Mesothelial cell of epicardium (in vitro differentiated cells): ENCODE data around the gene GBP3. TPM values are rescaled to one million over a fixed set of nuclear protein-coding genes. Genes with fewer than 3 reads are reported as not detected.
A peak's percentile ranks its signal among the peaks of the same experiment; 100 is the strongest.
"Not testable (repeated sequence)": the region's sequence is repeated elsewhere in the genome, so short reads cannot be mapped to it uniquely, and the experiment has no call there.

ENCODE experiments used
- DNase-seq, 2 experiments: peaks; one replicate each; pipeline ENCODE4 v3.0.0; 2021; ENCODE audit warnings: low spot score in 2 of 2; ENCODE audit not compliant: unreplicated experiment in 2 of 2
- H3K27ac Mint-ChIP-seq: 2 replicates; pipeline ENCODE4 v1.8.0; 2021; ENCODE audit warnings: mixed read lengths
- H3K27me3 Mint-ChIP-seq: 2 replicates; pipeline ENCODE4 v1.8.0; 2021; ENCODE audit warnings: low read depth, mixed read lengths
- H3K36me3 Mint-ChIP-seq: 2 replicates; pipeline ENCODE4 v1.8.0; 2021; ENCODE audit warnings: mixed read lengths
- H3K4me1 Mint-ChIP-seq: 2 replicates; pipeline ENCODE4 v1.8.0; 2021; ENCODE audit warnings: mixed read lengths
- H3K4me3 Mint-ChIP-seq: 2 replicates; pipeline ENCODE4 v1.8.0; 2021; ENCODE audit warnings: mild to moderate bottlenecking, moderate library complexity, mixed read lengths
- H3K9me3 Mint-ChIP-seq: 2 replicates; pipeline ENCODE4 v1.8.0; 2021; ENCODE audit warnings: mixed read lengths
- total RNA-seq: library from RNA; stranded (reverse); gene quantifications from 3 replicates; pipeline ENCODE4 v1.2.1, GENCODE V29; 2021
- TF ChIP-seq, protein P1 (sequence below): fragments of 200-600 bp; sonication (generic); IDR thresholded peaks from one replicate; pipeline ENCODE4 v1.5.0; 2021; ENCODE audit warnings: antibody characterized with exemption; ENCODE audit not compliant: unreplicated experiment

The GBP3 gene
- total RNA-seq, 1 donor from 2014 or later = 6.6 TPM

DNA sequence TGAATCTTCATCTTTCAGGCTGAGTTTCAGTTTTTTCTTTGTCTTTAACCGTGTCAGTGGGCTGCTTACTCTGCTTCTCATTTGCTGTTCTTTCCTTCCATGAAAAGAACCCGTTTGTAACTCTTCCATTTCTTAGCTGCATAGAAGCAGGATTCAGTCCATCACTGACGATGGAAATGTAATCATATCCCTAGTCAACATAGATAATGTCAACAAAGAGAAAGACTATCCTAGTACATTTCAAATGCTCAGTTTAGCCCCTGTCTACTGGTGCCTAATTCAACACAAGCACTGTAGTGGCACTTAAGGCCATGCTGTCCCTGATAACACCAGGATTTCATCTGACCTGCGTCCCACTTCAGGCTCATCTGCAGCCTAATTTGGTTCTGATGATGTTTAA lies 42.0 kb upstream of the GBP3 start:
- Mint-ChIP-seq H3K4me3 (peak overlapping the region; percentile 67), H3K4me1 (peaks cover 41% of the 10 kb centered on the region), H3K27ac (peak overlapping the region; percentile 95), H3K36me3 (peaks cover 8% of the 10 kb centered on the region), H3K27me3 (no peaks in the 10 kb centered on the region), H3K9me3 (no peaks in the 10 kb centered on the region)
- TF ChIP-seq, protein P1, sequence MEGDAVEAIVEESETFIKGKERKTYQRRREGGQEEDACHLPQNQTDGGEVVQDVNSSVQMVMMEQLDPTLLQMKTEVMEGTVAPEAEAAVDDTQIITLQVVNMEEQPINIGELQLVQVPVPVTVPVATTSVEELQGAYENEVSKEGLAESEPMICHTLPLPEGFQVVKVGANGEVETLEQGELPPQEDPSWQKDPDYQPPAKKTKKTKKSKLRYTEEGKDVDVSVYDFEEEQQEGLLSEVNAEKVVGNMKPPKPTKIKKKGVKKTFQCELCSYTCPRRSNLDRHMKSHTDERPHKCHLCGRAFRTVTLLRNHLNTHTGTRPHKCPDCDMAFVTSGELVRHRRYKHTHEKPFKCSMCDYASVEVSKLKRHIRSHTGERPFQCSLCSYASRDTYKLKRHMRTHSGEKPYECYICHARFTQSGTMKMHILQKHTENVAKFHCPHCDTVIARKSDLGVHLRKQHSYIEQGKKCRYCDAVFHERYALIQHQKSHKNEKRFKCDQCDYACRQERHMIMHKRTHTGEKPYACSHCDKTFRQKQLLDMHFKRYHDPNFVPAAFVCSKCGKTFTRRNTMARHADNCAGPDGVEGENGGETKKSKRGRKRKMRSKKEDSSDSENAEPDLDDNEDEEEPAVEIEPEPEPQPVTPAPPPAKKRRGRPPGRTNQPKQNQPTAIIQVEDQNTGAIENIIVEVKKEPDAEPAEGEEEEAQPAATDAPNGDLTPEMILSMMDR = no peak
- DNase-seq = no peak

DNA sequence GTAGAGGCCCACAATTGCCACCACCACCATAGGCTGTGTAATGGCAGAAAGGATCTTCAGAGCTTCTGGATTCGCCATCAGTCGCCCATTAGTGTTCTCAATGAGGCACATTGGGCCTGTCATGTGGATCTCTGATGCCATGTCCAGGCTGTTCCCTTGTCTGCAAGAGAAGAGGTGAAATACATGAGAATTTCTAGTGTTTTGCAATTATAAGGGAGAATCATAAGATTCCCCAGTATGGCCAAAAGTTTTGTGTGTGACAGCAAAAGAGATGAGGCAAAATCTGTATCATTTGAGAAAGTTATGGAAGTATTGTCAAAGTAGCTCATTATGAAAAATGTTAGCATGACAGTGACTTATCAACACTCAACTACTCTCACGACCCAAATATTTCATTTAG lies 40.4 kb upstream of the GBP3 start:
- Mint-ChIP-seq H3K27ac (peak overlapping the region; percentile 47), H3K36me3 (peaks cover 14% of the 10 kb centered on the region), H3K27me3 (no peaks in the 10 kb centered on the region), H3K4me3 (peak overlapping the region; percentile 18), H3K4me1 (peaks cover 34% of the 10 kb centered on the region), H3K9me3 (no peaks in the 10 kb centered on the region)
- DNase-seq = no peak
- TF ChIP-seq, protein P1 = no peak

DNA sequence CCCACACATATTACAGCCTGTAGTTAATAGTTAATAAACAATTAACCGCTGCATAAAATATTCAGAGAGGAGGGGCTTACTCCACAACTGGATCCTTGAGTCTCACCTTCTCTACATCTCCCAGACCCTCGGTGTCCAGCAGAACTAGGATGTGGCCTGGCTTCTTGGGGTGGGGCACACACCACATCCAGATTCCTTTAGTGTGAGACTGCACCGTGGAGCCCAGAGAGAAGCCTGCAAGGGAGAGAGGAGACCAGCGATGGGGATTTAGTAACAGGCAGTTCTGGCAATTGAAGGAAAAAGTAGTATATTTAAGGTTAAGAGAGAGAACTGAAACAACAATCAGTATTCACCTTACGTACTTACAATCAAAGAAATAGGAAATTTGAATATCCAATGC lies 37.4 kb upstream of the GBP3 start:
- H3K4me3 Mint-ChIP-seq = no peak overlapping the region
- TF ChIP-seq, protein P1 = no peak
- no peaks in the 10 kb centered on the region for H3K27me3 Mint-ChIP-seq
- no peak for DNase-seq
- peaks cover 28% of the 10 kb centered on the region for H3K4me1 Mint-ChIP-seq
- peaks cover 25% of the 10 kb centered on the region for H3K36me3 Mint-ChIP-seq
- no peaks in the 10 kb centered on the region for H3K9me3 Mint-ChIP-seq
- H3K27ac Mint-ChIP-seq = no peak overlapping the region

DNA sequence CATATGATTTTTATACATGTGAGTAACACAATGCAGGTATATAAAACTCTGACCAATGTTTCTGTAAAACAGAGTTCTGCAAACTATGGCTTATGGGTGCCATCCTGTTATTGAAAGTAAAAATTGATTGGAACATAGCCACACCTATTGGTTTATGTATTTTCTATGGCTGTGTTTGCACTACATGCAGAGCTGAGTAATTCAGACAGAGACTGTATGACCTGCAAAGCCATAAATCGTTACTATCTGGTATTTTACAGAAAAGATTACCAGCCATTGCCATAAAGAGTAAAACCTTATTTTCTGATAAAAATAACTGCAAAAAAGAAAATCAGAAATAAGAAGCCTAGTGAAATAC lies 29.3 kb upstream of the GBP3 start:
- TF ChIP-seq, protein P1 = no peak
- Mint-ChIP-seq H3K4me3 (no peak overlapping the region), H3K36me3 (peaks cover 21% of the 10 kb centered on the region), H3K4me1 (peaks cover 11% of the 10 kb centered on the region), H3K27me3 (no peaks in the 10 kb centered on the region), H3K9me3 (no peaks in the 10 kb centered on the region), H3K27ac (no peak overlapping the region)
- DNase-seq = no peak

DNA sequence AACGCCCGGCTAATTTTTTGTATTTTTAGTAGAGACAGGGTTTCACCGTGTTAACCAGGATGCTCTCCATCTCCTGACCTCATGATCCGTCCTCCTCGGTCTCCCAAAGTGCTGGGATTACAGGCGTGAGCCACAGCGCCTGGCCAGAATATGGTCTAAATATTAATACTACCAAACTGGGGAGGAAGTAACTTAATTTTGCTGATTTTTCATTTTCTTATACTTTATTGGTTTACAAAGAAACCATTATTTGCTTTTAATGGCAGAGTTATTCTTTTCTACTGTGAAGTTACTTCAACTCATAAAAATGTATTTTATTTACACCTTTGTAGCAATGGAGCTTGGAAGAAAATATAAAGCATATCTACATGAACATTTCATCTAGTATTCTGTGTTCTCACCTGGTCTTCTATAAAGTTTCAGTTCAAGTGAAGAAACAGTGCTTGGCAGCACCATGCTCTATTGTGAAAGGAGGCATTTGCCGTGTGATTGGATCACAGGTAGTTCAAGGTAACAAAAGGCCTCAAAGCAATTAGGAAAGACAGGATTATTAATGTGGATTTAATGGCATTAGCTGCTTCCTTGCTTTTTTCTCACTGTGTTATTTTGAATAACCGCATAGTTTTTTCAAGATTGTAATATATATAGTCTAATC lies 28.8 kb upstream of the GBP3 start:
- Mint-ChIP-seq H3K9me3 (no peaks in the 10 kb centered on the region), H3K27ac (peak overlapping the region; percentile 73), H3K4me3 (no peak overlapping the region), H3K27me3 (no peaks in the 10 kb centered on the region), H3K4me1 (peaks cover 11% of the 10 kb centered on the region), H3K36me3 (peaks cover 21% of the 10 kb centered on the region)
- DNase-seq = no peak
- TF ChIP-seq, protein P1 = no peak

DNA sequence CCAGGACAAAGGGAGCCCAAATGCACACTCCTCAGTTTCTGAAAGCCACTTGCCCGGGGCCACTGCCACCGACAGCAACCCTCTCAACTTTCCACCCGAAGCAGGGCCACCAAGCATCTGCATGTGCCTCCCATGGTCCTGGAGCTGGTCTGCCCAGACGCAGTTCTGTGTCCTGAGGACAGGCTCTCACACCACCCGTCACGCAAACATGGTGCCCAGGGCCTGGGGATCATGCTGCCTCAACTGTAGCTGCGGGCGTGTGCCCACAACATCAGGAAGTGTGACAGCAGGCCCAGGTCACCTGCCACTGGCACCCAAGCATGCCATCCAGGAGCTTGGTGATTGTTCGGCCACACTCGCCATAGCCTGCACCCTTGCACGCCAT lies 28.0 kb upstream of the GBP3 start:
- no peaks in the 10 kb centered on the region for H3K27me3 Mint-ChIP-seq
- H3K36me3 Mint-ChIP-seq = peaks cover 15% of the 10 kb centered on the region
- H3K4me3 Mint-ChIP-seq = no peak overlapping the region
- TF ChIP-seq, protein P1 = no peak
- no peaks in the 10 kb centered on the region for H3K9me3 Mint-ChIP-seq
- H3K4me1 Mint-ChIP-seq = peaks cover 11% of the 10 kb centered on the region
- no peak overlapping the region for H3K27ac Mint-ChIP-seq
- DNase-seq = no peak

DNA sequence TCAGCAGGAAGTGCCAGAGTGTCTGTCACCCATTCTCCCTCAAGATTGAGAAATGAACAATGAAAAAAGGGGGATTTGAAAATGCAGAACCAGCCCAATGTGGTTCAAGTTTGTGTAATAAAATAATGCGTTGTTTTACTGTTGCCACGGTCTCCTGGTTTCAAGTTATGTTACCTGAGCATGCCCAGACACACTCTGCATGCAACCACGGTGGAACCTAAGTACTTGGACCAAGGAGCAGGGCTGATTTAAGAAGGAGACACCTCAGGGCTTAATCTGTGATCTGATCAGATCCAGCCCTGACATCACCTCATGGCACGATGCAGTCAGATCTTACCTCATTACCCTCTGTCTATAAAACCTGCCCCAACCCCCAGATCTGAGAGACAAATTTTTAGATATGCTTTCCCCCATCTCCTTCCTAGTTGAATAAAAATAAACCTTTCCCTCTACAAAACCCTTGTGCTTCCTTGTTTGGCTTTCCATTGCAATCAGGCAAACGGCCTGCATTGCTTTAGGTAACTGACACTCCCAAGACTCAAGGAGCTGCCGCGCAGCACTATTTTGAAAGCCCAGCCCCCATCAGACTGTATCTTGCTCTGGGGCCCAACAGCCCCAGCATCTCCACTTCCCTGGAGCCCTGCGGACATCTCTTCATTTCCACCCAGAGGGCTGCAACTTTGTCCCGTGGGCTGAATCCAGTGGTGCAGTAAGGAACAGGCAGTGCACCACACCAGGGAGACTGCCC lies 27.4 kb upstream of the GBP3 start:
- not testable (repeated sequence) for DNase-seq, H3K4me3 Mint-ChIP-seq, H3K9me3 Mint-ChIP-seq, H3K27me3 Mint-ChIP-seq
- Mint-ChIP-seq H3K27ac (peak overlapping the region; percentile 28), H3K4me1 (peaks cover 11% of the 10 kb centered on the region), H3K36me3 (peaks cover 13% of the 10 kb centered on the region)

DNA sequence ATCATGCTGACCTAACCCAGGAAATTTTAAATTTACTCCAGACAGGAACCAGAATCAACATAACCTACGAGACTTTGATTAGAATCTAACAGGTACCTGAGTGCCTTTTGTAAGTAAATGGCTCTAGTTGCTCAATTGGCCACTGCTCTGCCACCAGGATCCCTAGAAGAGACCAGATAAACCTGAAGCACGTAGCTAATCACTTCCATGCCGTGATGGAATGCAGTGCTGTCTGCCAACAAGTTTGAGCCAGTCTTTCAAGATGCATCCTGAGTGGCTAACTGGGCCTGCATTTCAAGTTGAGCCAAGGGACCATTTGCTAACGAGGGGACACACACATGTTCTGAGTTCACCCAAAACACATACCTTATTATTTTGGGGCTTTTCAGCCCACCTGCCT lies 26.5 kb upstream of the GBP3 start:
- peaks cover 11% of the 10 kb centered on the region for H3K4me1 Mint-ChIP-seq
- not testable (repeated sequence) for H3K36me3 Mint-ChIP-seq, DNase-seq, H3K27me3 Mint-ChIP-seq, H3K27ac Mint-ChIP-seq, H3K4me3 Mint-ChIP-seq, H3K9me3 Mint-ChIP-seq
